ENCODE results near the gene NAXD. TPM values are rescaled to one million over a fixed set of nuclear protein-coding genes. Genes with fewer than 3 reads are reported as not detected.
A peak's percentile ranks its signal among the peaks of the same experiment; 100 is the strongest.

The NAXD gene
- total RNA-seq, 1 experiment from 2014 or later = 11.5 TPM

DNA sequence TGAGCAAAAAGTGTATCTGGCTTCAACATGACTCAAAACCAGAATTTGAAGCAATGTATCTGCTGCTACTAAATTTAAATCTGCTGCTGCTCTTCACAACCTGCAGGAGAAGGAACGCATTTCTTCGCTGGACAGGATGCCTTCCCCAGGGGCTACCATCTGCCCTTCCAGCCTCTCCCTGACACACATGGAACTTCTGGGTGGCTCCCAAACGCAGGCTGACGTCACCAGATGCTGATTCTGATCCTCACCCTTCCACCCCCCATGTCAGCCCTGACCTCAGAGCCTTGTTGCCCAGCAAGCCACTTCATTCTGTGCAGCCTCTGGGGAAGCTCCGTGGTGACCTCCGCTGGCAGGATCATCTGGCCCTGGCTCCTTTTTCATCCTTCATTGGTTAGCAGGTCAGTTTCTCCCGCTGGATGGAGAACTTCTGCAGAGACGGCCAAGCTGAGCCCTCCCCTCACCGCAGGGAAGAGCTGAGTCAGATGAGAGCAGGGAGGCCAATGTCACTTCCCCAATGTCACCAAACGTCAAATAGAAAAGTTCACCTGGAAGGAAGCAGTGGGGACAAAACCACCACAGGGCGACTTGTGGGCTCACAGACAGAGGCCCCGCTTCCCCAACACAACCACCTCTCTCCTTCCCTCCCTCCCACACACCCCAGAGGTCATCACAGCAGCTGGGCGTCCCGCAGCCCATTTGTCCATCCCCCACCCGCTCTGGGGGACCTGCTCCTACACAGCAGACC, 39.8 kb upstream of the NAXD start:
- intact Hi-C loops (cut with micrococcal nuclease; ENCODE audit: unreplicated experiment) = no loop called here
- DNase-seq = no peak
- TF ChIP-seq, protein P1, sequence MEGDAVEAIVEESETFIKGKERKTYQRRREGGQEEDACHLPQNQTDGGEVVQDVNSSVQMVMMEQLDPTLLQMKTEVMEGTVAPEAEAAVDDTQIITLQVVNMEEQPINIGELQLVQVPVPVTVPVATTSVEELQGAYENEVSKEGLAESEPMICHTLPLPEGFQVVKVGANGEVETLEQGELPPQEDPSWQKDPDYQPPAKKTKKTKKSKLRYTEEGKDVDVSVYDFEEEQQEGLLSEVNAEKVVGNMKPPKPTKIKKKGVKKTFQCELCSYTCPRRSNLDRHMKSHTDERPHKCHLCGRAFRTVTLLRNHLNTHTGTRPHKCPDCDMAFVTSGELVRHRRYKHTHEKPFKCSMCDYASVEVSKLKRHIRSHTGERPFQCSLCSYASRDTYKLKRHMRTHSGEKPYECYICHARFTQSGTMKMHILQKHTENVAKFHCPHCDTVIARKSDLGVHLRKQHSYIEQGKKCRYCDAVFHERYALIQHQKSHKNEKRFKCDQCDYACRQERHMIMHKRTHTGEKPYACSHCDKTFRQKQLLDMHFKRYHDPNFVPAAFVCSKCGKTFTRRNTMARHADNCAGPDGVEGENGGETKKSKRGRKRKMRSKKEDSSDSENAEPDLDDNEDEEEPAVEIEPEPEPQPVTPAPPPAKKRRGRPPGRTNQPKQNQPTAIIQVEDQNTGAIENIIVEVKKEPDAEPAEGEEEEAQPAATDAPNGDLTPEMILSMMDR (IDR thresholded peaks at IDR 0.05; ENCODE audit: unreplicated experiment) = no peak
- no peaks in the 10 kb centered on the region for H3K27me3 Mint-ChIP-seq (ENCODE audit: unreplicated experiment)
- no peaks in the 10 kb centered on the region for H3K36me3 Mint-ChIP-seq (ENCODE audit: insufficient read depth, unreplicated experiment)
- no peaks in the 10 kb centered on the region for H3K4me1 Mint-ChIP-seq (ENCODE audit: low read depth, unreplicated experiment)
- H3K4me3 Mint-ChIP-seq (ENCODE audit: low read depth, unreplicated experiment) = no peak overlapping the region
- H3K27ac Mint-ChIP-seq (ENCODE audit: unreplicated experiment) = peak overlapping the region; percentile 44
- no peaks in the 10 kb centered on the region for H3K9me3 Mint-ChIP-seq (ENCODE audit: low read depth, unreplicated experiment)
- CTCF ChIA-PET = interaction anchor here (0.7 kb wide), 1 partner anchor 40 kb away, joined by 3 read pairs; the partner anchor contains the start of gene NAXD
- no TSS peak for BruUV-seq (replicated peaks)

DNA sequence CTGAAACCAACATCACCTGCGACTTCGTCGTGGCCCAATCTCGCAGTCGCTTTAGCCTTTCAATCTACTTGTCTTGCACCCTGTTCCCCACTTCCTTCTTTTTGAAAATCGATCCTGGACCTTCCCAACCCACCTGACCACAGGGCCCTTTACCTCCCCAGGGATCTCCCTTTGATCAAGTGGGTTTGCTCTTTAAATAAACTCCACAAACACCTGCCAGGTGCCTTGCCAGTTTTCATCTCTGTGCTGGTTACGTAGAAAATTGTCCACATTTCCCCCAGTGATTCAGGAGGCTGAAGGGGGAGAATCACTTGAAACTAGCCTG, 39.3 kb upstream of the NAXD start:
- Mint-ChIP-seq H3K36me3 (ENCODE audit: insufficient read depth, unreplicated experiment) (no peaks in the 10 kb centered on the region), H3K4me3 (ENCODE audit: low read depth, unreplicated experiment) (no peak overlapping the region), H3K27me3 (ENCODE audit: unreplicated experiment) (no peaks in the 10 kb centered on the region), H3K9me3 (ENCODE audit: low read depth, unreplicated experiment) (no peaks in the 10 kb centered on the region), H3K4me1 (ENCODE audit: low read depth, unreplicated experiment) (no peaks in the 10 kb centered on the region), H3K27ac (ENCODE audit: unreplicated experiment) (peak overlapping the region; percentile 44)
- intact Hi-C loops (cut with micrococcal nuclease; ENCODE audit: unreplicated experiment) = no loop called here
- DNase-seq = no peak
- TF ChIP-seq, protein P1 (IDR thresholded peaks at IDR 0.05; ENCODE audit: unreplicated experiment) = no peak
- BruUV-seq (replicated peaks) = no TSS peak
- CTCF ChIA-PET = no interaction called here

DNA sequence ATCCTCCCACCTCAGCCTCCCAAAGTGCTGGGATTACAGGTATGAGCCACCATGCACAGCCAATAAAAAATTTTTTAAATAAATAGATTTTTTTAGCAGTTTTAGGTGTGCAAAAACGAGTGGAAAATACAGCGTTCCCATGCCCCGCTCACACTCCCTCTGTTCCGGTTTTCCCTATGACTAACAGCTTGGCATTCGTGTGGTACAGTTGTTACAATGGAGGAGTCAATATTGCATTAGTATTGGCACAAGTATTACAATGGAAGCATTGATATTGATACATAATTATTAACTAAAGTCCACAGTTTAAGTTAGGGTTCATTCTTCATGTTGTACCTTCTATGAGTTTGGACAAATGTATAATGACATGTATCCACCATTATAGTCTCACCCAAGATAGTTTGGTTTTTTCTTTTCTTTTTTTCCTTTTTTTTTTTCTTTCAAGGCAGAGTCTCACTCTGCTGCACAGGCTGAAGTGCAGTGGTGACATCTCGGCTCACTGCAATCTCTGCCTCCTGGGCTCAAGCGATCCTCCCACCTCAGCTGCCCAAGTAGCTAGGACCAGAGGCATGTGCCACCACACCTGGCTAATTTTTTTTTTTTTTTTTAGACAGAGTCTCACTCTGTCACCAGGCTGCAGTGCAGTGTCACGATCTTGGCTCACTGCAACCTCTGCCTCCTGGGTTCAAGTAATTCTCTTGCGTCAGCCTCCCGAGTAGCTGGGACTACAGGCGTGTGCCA, 38.4 kb upstream of the NAXD start:
- H3K4me1 Mint-ChIP-seq (ENCODE audit: low read depth, unreplicated experiment) = no peaks in the 10 kb centered on the region
- BruUV-seq (replicated peaks) = no TSS peak
- H3K9me3 Mint-ChIP-seq (ENCODE audit: low read depth, unreplicated experiment) = no peaks in the 10 kb centered on the region
- peak; percentile 28 for DNase-seq
- H3K4me3 Mint-ChIP-seq (ENCODE audit: low read depth, unreplicated experiment) = no peak overlapping the region
- intact Hi-C loops (cut with micrococcal nuclease; ENCODE audit: unreplicated experiment) = no loop called here
- TF ChIP-seq, protein P1 (IDR thresholded peaks at IDR 0.05; ENCODE audit: unreplicated experiment) = no peak
- H3K36me3 Mint-ChIP-seq (ENCODE audit: insufficient read depth, unreplicated experiment) = no peaks in the 10 kb centered on the region
- CTCF ChIA-PET = interaction anchor here (0.6 to 0.7 kb wide), 2 partner anchors 17 to 25 kb away, joined by 4 to 5 read pairs; no protein-coding TSS in a partner anchor
- peak overlapping the region; percentile 91 for H3K27ac Mint-ChIP-seq (ENCODE audit: unreplicated experiment)
- H3K27me3 Mint-ChIP-seq (ENCODE audit: unreplicated experiment) = no peaks in the 10 kb centered on the region

DNA sequence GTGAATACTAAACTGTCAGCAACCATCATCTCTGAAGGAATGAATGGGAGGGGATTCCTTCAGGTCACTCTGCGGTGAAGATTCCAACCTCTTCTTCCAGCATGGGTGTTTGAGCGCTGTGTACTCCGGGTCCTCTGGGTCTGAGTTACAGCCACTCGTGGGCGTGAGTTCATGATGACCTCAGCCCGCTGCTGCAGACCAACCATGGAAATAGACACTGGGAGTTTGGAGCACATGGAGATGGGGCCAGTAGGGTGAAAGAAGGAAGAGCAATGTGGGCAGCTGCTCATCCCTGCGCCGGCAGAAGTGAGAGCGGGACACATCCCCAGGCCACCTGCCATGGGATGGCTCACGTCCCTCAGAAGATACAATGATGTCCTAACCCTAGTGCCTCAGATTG, 37.0 kb upstream of the NAXD start:
- Mint-ChIP-seq H3K9me3 (ENCODE audit: low read depth, unreplicated experiment) (no peaks in the 10 kb centered on the region), H3K4me1 (ENCODE audit: low read depth, unreplicated experiment) (no peaks in the 10 kb centered on the region), H3K4me3 (ENCODE audit: low read depth, unreplicated experiment) (no peak overlapping the region), H3K27me3 (ENCODE audit: unreplicated experiment) (no peaks in the 10 kb centered on the region), H3K36me3 (ENCODE audit: insufficient read depth, unreplicated experiment) (no peaks in the 10 kb centered on the region), H3K27ac (ENCODE audit: unreplicated experiment) (no peak overlapping the region)
- CTCF ChIA-PET = no interaction called here
- no peak for DNase-seq
- TF ChIP-seq, protein P1 (IDR thresholded peaks at IDR 0.05; ENCODE audit: unreplicated experiment) = no peak
- BruUV-seq (replicated peaks) = no TSS peak
- intact Hi-C loops (cut with micrococcal nuclease; ENCODE audit: unreplicated experiment) = no loop called here
